ENCODE data around the gene NAA40.

Gene NAA40

GRCh38 chr11:63938479-63939396 is at the start of gene NAA40:
Gene NAA40 (plus strand): TSS chr11:63939002. CDS start chr11:63939097, 95 bp downstream.
- DNase-seq (ENCODE audit: low read depth) = peak; percentile 91
- peaks cover 11% of the 10 kb centered on the region for H3K4me1 ChIP-seq (ENCODE audit: control insufficient read depth, insufficient read depth, low read length)
- H3K4me3 ChIP-seq (ENCODE audit: low read length) = peak within 1 kb of the TSS; percentile 90
- H3K9ac ChIP-seq (ENCODE audit: low read length) = peak within 1 kb of the TSS; percentile 86
- H3K9me3 ChIP-seq (ENCODE audit: control insufficient read depth, low read length) = no peaks in the 10 kb centered on the region
- no peaks in the 10 kb centered on the region for H3K36me3 ChIP-seq (ENCODE audit: control insufficient read depth, insufficient read depth, low read length, severe bottlenecking)
- H3K27me3 ChIP-seq (replicated peaks; ENCODE audit: control insufficient read depth, insufficient read depth, low read length) = no peaks in the 10 kb centered on the region

- peaks cover 27% of the 10 kb centered on the region for H3K4me1 ChIP-seq (ENCODE audit: control insufficient read depth, insufficient read depth, low read length)
- H3K9me3 ChIP-seq (ENCODE audit: control insufficient read depth, low read length) = no peaks in the 10 kb centered on the region
- H3K9ac ChIP-seq (ENCODE audit: low read length) = no peak overlapping the region
- H3K36me3 ChIP-seq (ENCODE audit: control insufficient read depth, insufficient read depth, low read length, severe bottlenecking) = peaks cover 7% of the 10 kb centered on the region
- H3K4me3 ChIP-seq (ENCODE audit: low read length) = no peak overlapping the region
- no peak for DNase-seq (ENCODE audit: low read depth)
- H3K27me3 ChIP-seq (replicated peaks; ENCODE audit: control insufficient read depth, insufficient read depth, low read length) = no peaks in the 10 kb centered on the region
Measured at GRCh38 chr11:63889344-63889743, 49.5 kb upstream of the NAA40 start.

GRCh38 chr11:63890368-63890767 is 48.4 kb upstream of the NAA40 start:
- peaks cover 12% of the 10 kb centered on the region for H3K36me3 ChIP-seq (ENCODE audit: control insufficient read depth, insufficient read depth, low read length, severe bottlenecking)

GRCh38 chr11:63892228-63892627 is 46.6 kb upstream of the NAA40 start:
- Histone ChIP-seq H3K9ac (ENCODE audit: low read length) (no peak overlapping the region), H3K4me1 (ENCODE audit: control insufficient read depth, insufficient read depth, low read length) (peaks cover 21% of the 10 kb centered on the region), H3K27me3 (replicated peaks; ENCODE audit: control insufficient read depth, insufficient read depth, low read length) (no peaks in the 10 kb centered on the region), H3K36me3 (ENCODE audit: control insufficient read depth, insufficient read depth, low read length, severe bottlenecking) (peaks cover 29% of the 10 kb centered on the region), H3K9me3 (ENCODE audit: control insufficient read depth, low read length) (no peaks in the 10 kb centered on the region), H3K4me3 (ENCODE audit: low read length) (no peak overlapping the region)
- DNase-seq (ENCODE audit: low read depth) = peak; percentile 48

More at GRCh38 chr11:63890368-63890767, 48.4 kb upstream of the NAA40 start:
- no peak for DNase-seq (ENCODE audit: low read depth)
- Histone ChIP-seq H3K27me3 (replicated peaks; ENCODE audit: control insufficient read depth, insufficient read depth, low read length) (no peaks in the 10 kb centered on the region), H3K9ac (ENCODE audit: low read length) (no peak overlapping the region), H3K4me1 (ENCODE audit: control insufficient read depth, insufficient read depth, low read length) (peaks cover 27% of the 10 kb centered on the region), H3K9me3 (ENCODE audit: control insufficient read depth, low read length) (no peaks in the 10 kb centered on the region), H3K4me3 (ENCODE audit: low read length) (no peak overlapping the region)

GRCh38 chr11:63893355-63893754 is 45.4 kb upstream of the NAA40 start:
- H3K4me3 ChIP-seq (ENCODE audit: low read length) = no peak overlapping the region
- peaks cover 39% of the 10 kb centered on the region for H3K36me3 ChIP-seq (ENCODE audit: control insufficient read depth, insufficient read depth, low read length, severe bottlenecking)
- H3K4me1 ChIP-seq (ENCODE audit: control insufficient read depth, insufficient read depth, low read length) = peaks cover 10% of the 10 kb centered on the region
- no peak for DNase-seq (ENCODE audit: low read depth)
- H3K27me3 ChIP-seq (replicated peaks; ENCODE audit: control insufficient read depth, insufficient read depth, low read length) = no peaks in the 10 kb centered on the region
- H3K9ac ChIP-seq (ENCODE audit: low read length) = no peak overlapping the region
- no peaks in the 10 kb centered on the region for H3K9me3 ChIP-seq (ENCODE audit: control insufficient read depth, low read length)

- Histone ChIP-seq H3K9me3 (ENCODE audit: control insufficient read depth, low read length) (no peaks in the 10 kb centered on the region), H3K4me1 (ENCODE audit: control insufficient read depth, insufficient read depth, low read length) (no peaks in the 10 kb centered on the region), H3K36me3 (ENCODE audit: control insufficient read depth, insufficient read depth, low read length, severe bottlenecking) (peaks cover 66% of the 10 kb centered on the region), H3K4me3 (ENCODE audit: low read length) (no peak overlapping the region), H3K9ac (ENCODE audit: low read length) (no peak overlapping the region), H3K27me3 (replicated peaks; ENCODE audit: control insufficient read depth, insufficient read depth, low read length) (no peaks in the 10 kb centered on the region)
- no peak for DNase-seq (ENCODE audit: low read depth)
Measured at GRCh38 chr11:63896071-63896470, 42.7 kb upstream of the NAA40 start.

GRCh38 chr11:63897459-63898146 is 41.2 kb upstream of the NAA40 start:
- H3K9me3 ChIP-seq (ENCODE audit: control insufficient read depth, low read length) = no peaks in the 10 kb centered on the region
- no peak for DNase-seq (ENCODE audit: low read depth)
- H3K27me3 ChIP-seq (replicated peaks; ENCODE audit: control insufficient read depth, insufficient read depth, low read length) = no peaks in the 10 kb centered on the region
- H3K4me1 ChIP-seq (ENCODE audit: control insufficient read depth, insufficient read depth, low read length) = no peaks in the 10 kb centered on the region
- H3K4me3 ChIP-seq (ENCODE audit: low read length) = no peak overlapping the region
- no peak overlapping the region for H3K9ac ChIP-seq (ENCODE audit: low read length)
- H3K36me3 ChIP-seq (ENCODE audit: control insufficient read depth, insufficient read depth, low read length, severe bottlenecking) = peaks cover 80% of the 10 kb centered on the region

GRCh38 chr11:63901660-63902059 is 37.1 kb upstream of the NAA40 start:
- H3K36me3 ChIP-seq (ENCODE audit: control insufficient read depth, insufficient read depth, low read length, severe bottlenecking) = peaks cover 90% of the 10 kb centered on the region
- no peak overlapping the region for H3K9ac ChIP-seq (ENCODE audit: low read length)
- no peaks in the 10 kb centered on the region for H3K4me1 ChIP-seq (ENCODE audit: control insufficient read depth, insufficient read depth, low read length)
- H3K9me3 ChIP-seq (ENCODE audit: control insufficient read depth, low read length) = no peaks in the 10 kb centered on the region
- peak; percentile 24 for DNase-seq (ENCODE audit: low read depth)
- H3K27me3 ChIP-seq (replicated peaks; ENCODE audit: control insufficient read depth, insufficient read depth, low read length) = no peaks in the 10 kb centered on the region
- no peak overlapping the region for H3K4me3 ChIP-seq (ENCODE audit: low read length)

GRCh38 chr11:63903884-63904283 is 34.9 kb upstream of the NAA40 start:
- H3K36me3 ChIP-seq (ENCODE audit: control insufficient read depth, insufficient read depth, low read length, severe bottlenecking) = peaks cover 80% of the 10 kb centered on the region
- no peak overlapping the region for H3K9ac ChIP-seq (ENCODE audit: low read length)
- no peaks in the 10 kb centered on the region for H3K9me3 ChIP-seq (ENCODE audit: control insufficient read depth, low read length)
- no peak for DNase-seq (ENCODE audit: low read depth)
- H3K4me1 ChIP-seq (ENCODE audit: control insufficient read depth, insufficient read depth, low read length) = peaks cover 11% of the 10 kb centered on the region
- no peak overlapping the region for H3K4me3 ChIP-seq (ENCODE audit: low read length)
- H3K27me3 ChIP-seq (replicated peaks; ENCODE audit: control insufficient read depth, insufficient read depth, low read length) = no peaks in the 10 kb centered on the region

GRCh38 chr11:63904743-63905142 is 34.1 kb upstream of the NAA40 start:
- no peak overlapping the region for H3K4me3 ChIP-seq (ENCODE audit: low read length)
- H3K4me1 ChIP-seq (ENCODE audit: control insufficient read depth, insufficient read depth, low read length) = peaks cover 12% of the 10 kb centered on the region
- no peak overlapping the region for H3K9ac ChIP-seq (ENCODE audit: low read length)
- H3K27me3 ChIP-seq (replicated peaks; ENCODE audit: control insufficient read depth, insufficient read depth, low read length) = no peaks in the 10 kb centered on the region
- DNase-seq (ENCODE audit: low read depth) = no peak
- H3K36me3 ChIP-seq (ENCODE audit: control insufficient read depth, insufficient read depth, low read length, severe bottlenecking) = peaks cover 76% of the 10 kb centered on the region
- no peaks in the 10 kb centered on the region for H3K9me3 ChIP-seq (ENCODE audit: control insufficient read depth, low read length)

GRCh38 chr11:63905179-63905578 is 33.6 kb upstream of the NAA40 start:
- Histone ChIP-seq H3K9me3 (ENCODE audit: control insufficient read depth, low read length) (no peaks in the 10 kb centered on the region), H3K9ac (ENCODE audit: low read length) (no peak overlapping the region), H3K36me3 (ENCODE audit: control insufficient read depth, insufficient read depth, low read length, severe bottlenecking) (peaks cover 75% of the 10 kb centered on the region), H3K27me3 (replicated peaks; ENCODE audit: control insufficient read depth, insufficient read depth, low read length) (no peaks in the 10 kb centered on the region), H3K4me3 (ENCODE audit: low read length) (no peak overlapping the region), H3K4me1 (ENCODE audit: control insufficient read depth, insufficient read depth, low read length) (peaks cover 12% of the 10 kb centered on the region)
- no peak for DNase-seq (ENCODE audit: low read depth)

Measured in adipocyte (in vitro differentiated cells).